Spleen (tissue), 11 donors: Measurements from ENCODE around the gene FAM222A. TPM values are rescaled to one million over a fixed set of nuclear protein-coding genes. Genes with fewer than 3 reads are reported as not detected.

Source experiments
- DNase-seq: peaks from one replicate; pipeline ENCODE4 v3.0.0-alpha.2; 2020
- H3K27ac ChIP-seq, 8 donors: fragments of 200-600 bp; sonication (generic) in 7 of 8; 1 replicate in 4 of 8; 2 replicates in 4 of 8; pipeline versions ENCODE4 v1.5.0 to v1.8.0; 2016 to 2021; ENCODE audit warnings: inconsistent platforms in 4 of 8, mild to moderate bottlenecking in 4 of 8, moderate library complexity in 1 of 8
- H3K27me3 ChIP-seq, 7 donors: fragments of 200-600 bp; sonication (generic) in 6 of 7; replicated peaks in 1 of 7; 1 replicate in 4 of 7; 2 replicates in 3 of 7; pipeline versions ENCODE4 v1.5.0 to v1.8.0; 2016 to 2021; ENCODE audit warnings: inconsistent platforms in 3 of 7, mild to moderate bottlenecking in 1 of 7
- H3K36me3 ChIP-seq, 6 donors: fragments of 200-600 bp; sonication (generic) in 5 of 6; 1 replicate in 4 of 6; 2 replicates in 2 of 6; pipeline versions ENCODE4 v1.5.0 to v1.8.0; 2016 to 2021; ENCODE audit warnings: inconsistent platforms in 2 of 6
- H3K4me1 ChIP-seq, 6 donors: fragments of 200-600 bp; sonication (generic) in 5 of 6; 1 replicate in 3 of 6; 2 replicates in 3 of 6; pipeline versions ENCODE4 v1.5.0 to v1.8.0; 2016 to 2021; ENCODE audit warnings: inconsistent platforms in 3 of 6
- H3K4me3 ChIP-seq, 8 donors: fragments of 200-600 bp; sonication (generic) in 7 of 8; 1 replicate in 4 of 8; 2 replicates in 4 of 8; pipeline versions ENCODE4 v1.5.0 to v1.8.0; 2016 to 2021; ENCODE audit warnings: inconsistent platforms in 4 of 8, mild to moderate bottlenecking in 4 of 8, moderate library complexity in 2 of 8
- H3K9me3 ChIP-seq, 8 donors: fragments of 200-600 bp; sonication (generic) in 7 of 8; 1 replicate in 4 of 8; 2 replicates in 4 of 8; pipeline versions ENCODE4 v1.5.0 to v1.8.0; 2016 to 2021; ENCODE audit warnings: inconsistent platforms in 4 of 8
- CTCF ChIP-seq, 11 experiments: fragments of 200-600 bp in 7 of 11; fragments of 450-650 bp in 4 of 11; sonication (generic) in 4 of 11; IDR thresholded peaks in 8 of 11; conservative IDR thresholded peaks in 3 of 11; 1 replicate in 7 of 11; 2 replicates in 4 of 11; pipeline versions ENCODE4 v1.4.0 to v1.8.0; 2016 to 2021; ENCODE audit warnings: antibody characterized with exemption in 11 of 11, inconsistent platforms in 4 of 11, mild to moderate bottlenecking in 1 of 11
- POLR2A ChIP-seq, 3 donors: fragments of 450-650 bp; IDR thresholded peaks; one replicate each; pipeline ENCODE4 v1.5.1; 2017; ENCODE audit warnings: antibody characterized with exemption in 3 of 3, mild to moderate bottlenecking in 1 of 3
- POLR2AphosphoS5 ChIP-seq, 3 donors: sonication (generic); formaldehyde crosslinking; IDR thresholded peaks; one replicate each; pipeline ENCODE4 v1.5.1; 2017; ENCODE audit warnings: antibody characterized with exemption in 3 of 3
- WGBS, 5 donors: extraction: QIAGEN DNeasy Blood & Tissue Kit in 3 of 5; methylation state at CpG; one replicate each; pipeline versions ENCODE4 v1.1.5 to v1.1.7; 2013 to 2018; 5-methylcytosine and 5-hydroxymethylcytosine counted together
- intact Hi-C: fragments of 100-400 bp; cut with DNase I; formaldehyde crosslinking; loops from one replicate; pipeline ENCODE4 v1.15.0; 2023; ENCODE audit warnings: low total_unique reads
- polyA plus RNA-seq, 3 donors: library from polyadenylated mRNA; stranded (reverse); fragments of 200-250 nt; gene quantifications; one replicate each; pipeline ENCODE4 v1.2.1, GENCODE V29; 2013
- total RNA-seq, 7 donors: library from RNA; depleted of rRNA in 3 of 7; stranded (reverse); fragments of >200 nt in 3 of 7; fragmentation: NEBNext Ultra II Directional in 4 of 7; extraction: Animal tissue kit (Norgen Biotek cat#: 25700) in 4 of 7; gene quantifications; one replicate each; pipeline versions ENCODE4 v1.1.0 to v1.2.1, GENCODE V29; 2016 to 2021
- donor health status: healthy with polysubstance abuse.
- donor health status: DM: no; HTN: no; CAD: no; lungs with moderate emphysema.
- donor health status: DM: no; HTN: no; CAD: no.
- donor health status: Bipolar disorder and iron deficiency.
- donor health status: healthy.
- donor health status: DM: no; HTN: no; CAD: no.
- donor health status: DM: yes; HTN: yes; CAD: no.

Gene FAM222A
- total and polyA plus RNA-seq, 10 donors = 1.3 to 30.7 (median 16.8) TPM

- intact Hi-C loops = no loop called here
- DNase-seq = peak; percentile 52
- WGBS, 5 donors = 86 to 91% (median 89%) methylated on average over 7 of the region's 7 CpGs
Observed at GRCh38 chr12:109686523-109686922, 27.1 kb upstream of the FAM222A start.

GRCh38 chr12:109687250-109687649 is 26.4 kb upstream of the FAM222A start:
- TF ChIP-seq POLR2AphosphoS5 (IDR thresholded peaks at IDR 0.05) = no peak
- no peak for TF ChIP-seq CTCF (IDR thresholded peaks at IDR 0.05 in 8 of 11, conservative IDR thresholded peaks at IDR 0.05 in 3 of 11)
- no peak for TF ChIP-seq POLR2A (IDR thresholded peaks at IDR 0.05)
- no peak overlapping the region for H3K4me3 ChIP-seq
- H3K27me3 ChIP-seq = peaks cover 0 to 7% (median 0%) of the 10 kb centered on the region in 7 donors
- intact Hi-C loops = no loop called here
- no peaks in the 10 kb centered on the region for H3K36me3 ChIP-seq
- H3K9me3 ChIP-seq = no peaks in the 10 kb centered on the region
- peak; percentile 41 for DNase-seq
- no peak overlapping the region for H3K27ac ChIP-seq
- no peaks in the 10 kb centered on the region for H3K4me1 ChIP-seq
- WGBS, 5 donors = 80 to 88% (median 83%) methylated on average over 6 of the region's 6 CpGs

More at GRCh38 chr12:109686523-109686922, 27.1 kb upstream of the FAM222A start:
- no peak overlapping the region for H3K27ac ChIP-seq
- H3K36me3 ChIP-seq = no peaks in the 10 kb centered on the region
- H3K4me1 ChIP-seq = no peaks in the 10 kb centered on the region
- H3K27me3 ChIP-seq = peaks cover 0 to under 1% (median 0%) of the 10 kb centered on the region in 7 donors
- H3K4me3 ChIP-seq = no peak overlapping the region
- TF ChIP-seq POLR2A (IDR thresholded peaks at IDR 0.05) (no peak), POLR2AphosphoS5 (IDR thresholded peaks at IDR 0.05) (no peak), CTCF (IDR thresholded peaks at IDR 0.05 in 8 of 11, conservative IDR thresholded peaks at IDR 0.05 in 3 of 11) (no peak)
- no peaks in the 10 kb centered on the region for H3K9me3 ChIP-seq

- H3K36me3 ChIP-seq = no peaks in the 10 kb centered on the region
- H3K27ac ChIP-seq = no peak overlapping the region
- H3K9me3 ChIP-seq = no peaks in the 10 kb centered on the region
- no peak for DNase-seq
- TF ChIP-seq POLR2A (IDR thresholded peaks at IDR 0.05) (no peak), POLR2AphosphoS5 (IDR thresholded peaks at IDR 0.05) (no peak), CTCF (IDR thresholded peaks at IDR 0.05 in 8 of 11, conservative IDR thresholded peaks at IDR 0.05 in 3 of 11) (no peak)
- H3K27me3 ChIP-seq = peaks cover 0 to 20% (median 4%) of the 10 kb centered on the region in 7 donors
- no peak overlapping the region for H3K4me3 ChIP-seq
- 60 to 86% (median 73%) methylated on average over 3 of the region's 3 CpGs for WGBS, 5 donors
- no peaks in the 10 kb centered on the region for H3K4me1 ChIP-seq
- intact Hi-C loops = no loop called here
Observed at GRCh38 chr12:109689426-109689825, 24.2 kb upstream of the FAM222A start.

GRCh38 chr12:109693160-109693559 is 20.5 kb upstream of the FAM222A start:
- DNase-seq = no peak
- no peak for TF ChIP-seq POLR2AphosphoS5 (IDR thresholded peaks at IDR 0.05)
- TF ChIP-seq POLR2A (IDR thresholded peaks at IDR 0.05) = no peak
- no peak for TF ChIP-seq CTCF (IDR thresholded peaks at IDR 0.05 in 8 of 11, conservative IDR thresholded peaks at IDR 0.05 in 3 of 11)
- Histone ChIP-seq H3K9me3 (no peaks in the 10 kb centered on the region), H3K4me3 (no peak overlapping the region), H3K27me3 (peaks cover 0 to 20% (median 4%) of the 10 kb centered on the region in 7 donors), H3K4me1 (no peaks in the 10 kb centered on the region), H3K36me3 (no peaks in the 10 kb centered on the region), H3K27ac (no peak overlapping the region)
- 80 to 96% (median 92%) methylated on average over 1 of the region's 1 CpG for WGBS, 5 donors
- intact Hi-C loops = no loop called here
